ENCODE results near the gene HSPA12A. TPM values are rescaled to one million over a fixed set of nuclear protein-coding genes. Genes with fewer than 3 reads are reported as not detected.

HSPA12A gene
- total and polyA plus RNA-seq, 2 of the 13 experiments (the other 11 are each of a cell fraction or from before 2014, with no cell fraction given) = 6.4 to 13.6 TPM

GRCh38 chr10:116771101-116771958 is 29.0 kb upstream of the HSPA12A start (continued):
- TF ChIP-seq ZNF10 (CRISPR knock-in tag; IDR thresholded peaks at IDR 0.05; ENCODE audit: borderline replicate concordance, low read depth) (no peak), MYNN (CRISPR knock-in tag; IDR thresholded peaks at IDR 0.05; ENCODE audit: low read depth) (no peak), NCOA2 (CRISPR knock-in tag; IDR thresholded peaks at IDR 0.05) (peak; percentile 51), EP300 (IDR thresholded peaks at IDR 0.05; ENCODE audit: low read depth in 2 of 2, low read length in 2 of 2) (peak; percentile 37 to 56; a peak in 1 of 4 replicates), EP300 (CRISPR knock-in tag; IDR thresholded peaks at IDR 0.05; ENCODE audit: borderline replicate concordance) (no peak), ZNF180 (CRISPR knock-in tag; IDR thresholded peaks at IDR 0.05; ENCODE audit: borderline replicate concordance, low read depth) (no peak), SPEN (CRISPR knock-in tag; IDR thresholded peaks at IDR 0.05; ENCODE audit: low read depth) (no peak), SOX6 (IDR thresholded peaks at IDR 0.05) (no peak), SOX6 (CRISPR knock-in tag; IDR thresholded peaks at IDR 0.05) (peak; percentile 72), GABPB1 (CRISPR knock-in tag; IDR thresholded peaks at IDR 0.05) (peak; percentile 34; the same call in 1 of the 2 replicates), RXRA (CRISPR knock-in tag; IDR thresholded peaks at IDR 0.05) (no peak), PCBP2 (optimal IDR thresholded peaks at IDR 0.05; ENCODE audit: low read depth, low read length, poor library complexity, severe bottlenecking) (no peak), KDM4B (CRISPR knock-in tag; IDR thresholded peaks at IDR 0.05) (0 out of 2 replicates have a peak, but pooled peaks have one; percentile 29), CEBPB (IDR thresholded peaks at IDR 0.05; ENCODE audit: borderline replicate concordance, low read depth, low read length) (peak; percentile 96), THYN1 (CRISPR knock-in tag; IDR thresholded peaks at IDR 0.05; ENCODE audit: borderline replicate concordance, low read depth) (no peak), RARA (CRISPR knock-in tag; IDR thresholded peaks at IDR 0.05) (peak; percentile 51), ZNF512B (CRISPR knock-in tag; IDR thresholded peaks at IDR 0.05; ENCODE audit: borderline replicate concordance) (no peak), ZNF644 (CRISPR knock-in tag; IDR thresholded peaks at IDR 0.05; ENCODE audit: low read depth) (peak; percentile 27; the same call in 1 of the 2 replicates), ZNF543 (CRISPR knock-in tag; IDR thresholded peaks at IDR 0.05) (no peak)
